Measurements from ENCODE around the gene SGSM1. TPM values are rescaled to one million over a fixed set of nuclear protein-coding genes. Genes with fewer than 3 reads are reported as not detected.
"Not testable (repeated sequence)": the region's sequence is repeated elsewhere in the genome, so short reads cannot be mapped to it uniquely, and the experiment has no call there.

Gene SGSM1
- total RNA-seq, 4 donors from 2014 or later: 1.2 to 2.2 (median 1.6) TPM

- no peaks in the 10 kb centered on the region for H3K27me3 ChIP-seq
- H3K36me3 ChIP-seq: no peaks in the 10 kb centered on the region
- no peak for DNase-seq (ENCODE audit: extremely low spot score)
- 93% methylated on average over 3 of the region's 8 CpGs for WGBS
- no peak overlapping the region for H3K4me3 ChIP-seq
- intact Hi-C loops (cut with DNase I): no loop called here
- H3K9me3 ChIP-seq: no peaks in the 10 kb centered on the region
- H3K27ac ChIP-seq (replicated peaks in 1 of 4): no peak overlapping the region
- TF ChIP-seq POLR2AphosphoS5 (IDR thresholded peaks at IDR 0.05) (no peak), CTCF (IDR thresholded peaks at IDR 0.05) (no peak), POLR2A (IDR thresholded peaks at IDR 0.05; ENCODE audit: low read depth) (no peak), EP300 (IDR thresholded peaks at IDR 0.05) (no peak)
- no peaks in the 10 kb centered on the region for H3K4me1 ChIP-seq
Measured at GRCh38 chr22:24833881-24834495, 28.0 kb downstream of the SGSM1 start.

GRCh38 chr22:24834845-24835570, 29.0 kb downstream of the SGSM1 start:
- no peaks in the 10 kb centered on the region for H3K9me3 ChIP-seq
- no peaks in the 10 kb centered on the region for H3K4me1 ChIP-seq
- intact Hi-C loops (cut with DNase I): no loop called here
- no peak for DNase-seq (ENCODE audit: extremely low spot score)
- no peak overlapping the region for H3K27ac ChIP-seq (replicated peaks in 1 of 4)
- H3K4me3 ChIP-seq: no peak overlapping the region
- no peaks in the 10 kb centered on the region for H3K27me3 ChIP-seq
- TF ChIP-seq CTCF (IDR thresholded peaks at IDR 0.05): peak in 1 of 3 experiments; percentile 14
- no peak for TF ChIP-seq EP300 (IDR thresholded peaks at IDR 0.05)
- no peak for TF ChIP-seq POLR2A (IDR thresholded peaks at IDR 0.05; ENCODE audit: low read depth)
- TF ChIP-seq POLR2AphosphoS5 (IDR thresholded peaks at IDR 0.05): no peak
- H3K36me3 ChIP-seq: no peaks in the 10 kb centered on the region
- 71% methylated on average over 13 of the region's 13 CpGs for WGBS

- 61% methylated on average over 1 of the region's 1 CpG for WGBS
Measured at GRCh38 chr22:24836282-24836681, 30.3 kb downstream of the SGSM1 start.

GRCh38 chr22:24837517-24837916, 31.5 kb downstream of the SGSM1 start:
- peak in 1 of 3 experiments; percentile 23 for TF ChIP-seq CTCF (IDR thresholded peaks at IDR 0.05)
- WGBS: 57% methylated on average over 1 of the region's 8 CpGs
- DNase-seq (ENCODE audit: extremely low spot score); H3K27me3 ChIP-seq; H3K9me3 ChIP-seq; H3K36me3 ChIP-seq; H3K4me3 ChIP-seq; H3K4me1 ChIP-seq; H3K27ac ChIP-seq (replicated peaks in 1 of 4); intact Hi-C loops (cut with DNase I): not testable (repeated sequence)

More at GRCh38 chr22:24836282-24836681, 30.3 kb downstream of the SGSM1 start:
- no peak for DNase-seq (ENCODE audit: extremely low spot score)
- Histone ChIP-seq H3K4me1 (no peaks in the 10 kb centered on the region), H3K27ac (replicated peaks in 1 of 4) (no peak overlapping the region), H3K4me3 (no peak overlapping the region), H3K36me3 (no peaks in the 10 kb centered on the region), H3K9me3 (no peaks in the 10 kb centered on the region), H3K27me3 (no peaks in the 10 kb centered on the region)
- TF ChIP-seq POLR2AphosphoS5 (IDR thresholded peaks at IDR 0.05) (no peak), POLR2A (IDR thresholded peaks at IDR 0.05; ENCODE audit: low read depth) (no peak), EP300 (IDR thresholded peaks at IDR 0.05) (no peak), CTCF (IDR thresholded peaks at IDR 0.05) (no peak)
- intact Hi-C loops (cut with DNase I): no loop called here
